Measurements from ENCODE around the gene HOMER3.
"Not testable (repeated sequence)": the region's sequence is repeated elsewhere in the genome, so short reads cannot be mapped to it uniquely, and the experiment has no call there.

The HOMER3 gene

GRCh38 chr19:18919086-18919899 is 21.7 kb downstream of the HOMER3 start, which contains the start of the genes COPE and DDX49:
TSS of gene COPE (minus strand) at chr19:18919387. CDS start at chr19:18919348, 39 bp downstream.
TSS of gene DDX49 (plus strand) at chr19:18919715. CDS start at chr19:18919742, 27 bp downstream.
- FAIRE-seq: peak; percentile 99
- peak; percentile 97 for DNase-seq (ENCODE audit: insufficient read length)
- peak; percentile 91 for TF ChIP-seq POLR2AphosphoS5 (IDR thresholded peaks at IDR 0.05; ENCODE audit: low read depth, low read length)
- TF ChIP-seq TAF1 (IDR thresholded peaks at IDR 0.05; ENCODE audit: borderline replicate concordance, low read depth, low read length): peak; percentile 94
- TF ChIP-seq POLR2A (IDR thresholded peaks at IDR 0.05; ENCODE audit: low read depth, low read length): peak; percentile 87

DNA sequence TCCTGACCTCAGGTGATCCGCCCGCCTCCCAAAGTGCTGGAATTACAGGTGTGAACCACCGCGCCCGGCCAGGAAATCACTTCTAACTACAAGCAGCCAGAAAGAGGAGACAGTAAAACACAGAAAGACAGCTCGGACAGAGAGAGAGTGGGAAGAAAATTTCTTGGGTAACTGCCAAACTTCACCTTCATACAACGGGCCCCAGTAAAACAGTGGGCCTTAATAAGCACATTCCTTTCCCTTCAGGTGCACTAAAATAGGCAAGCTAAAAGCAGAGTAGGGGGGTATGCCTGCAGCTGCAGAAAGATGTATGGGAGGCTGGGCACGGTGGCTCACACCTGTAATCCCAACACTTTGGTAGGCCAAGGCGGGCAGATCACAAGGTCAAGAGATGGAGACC is 23.4 kb downstream of the HOMER3 start:
- not testable (repeated sequence) for FAIRE-seq; DNase-seq (ENCODE audit: insufficient read length)

- FAIRE-seq: no peak
- no peak for DNase-seq (ENCODE audit: insufficient read length)
- TF ChIP-seq TAF1 (IDR thresholded peaks at IDR 0.05; ENCODE audit: borderline replicate concordance, low read depth, low read length) (no peak), POLR2AphosphoS5 (IDR thresholded peaks at IDR 0.05; ENCODE audit: low read depth, low read length) (no peak), POLR2A (IDR thresholded peaks at IDR 0.05; ENCODE audit: low read depth, low read length) (no peak)
Measured at GRCh38 chr19:18915639-18916038, 25.4 kb downstream of the HOMER3 start.

DNA sequence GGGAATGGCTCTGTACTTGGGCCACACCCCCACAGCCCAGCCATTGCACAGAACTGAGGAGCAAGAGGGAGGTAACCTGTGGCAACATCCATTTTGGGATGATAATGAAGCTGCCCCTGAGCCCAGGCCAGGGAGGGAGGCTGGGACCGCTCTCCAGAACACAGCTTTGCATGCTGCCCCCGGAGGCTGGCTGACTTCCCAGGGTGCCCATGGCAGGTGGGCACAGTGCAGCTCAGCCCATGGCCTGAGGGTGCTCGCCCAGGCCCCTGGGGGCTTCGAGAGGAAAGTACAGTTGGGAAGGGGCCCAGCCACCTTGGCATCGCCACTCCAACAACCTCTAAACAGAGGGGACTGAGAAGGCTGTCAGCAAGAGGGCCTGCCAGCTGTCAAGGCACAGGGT is 27.6 kb downstream of the HOMER3 start:
- TF ChIP-seq POLR2AphosphoS5 (IDR thresholded peaks at IDR 0.05; ENCODE audit: low read depth, low read length): no peak
- TF ChIP-seq TAF1 (IDR thresholded peaks at IDR 0.05; ENCODE audit: borderline replicate concordance, low read depth, low read length): no peak
- FAIRE-seq: no peak
- DNase-seq (ENCODE audit: insufficient read length): no peak

DNA sequence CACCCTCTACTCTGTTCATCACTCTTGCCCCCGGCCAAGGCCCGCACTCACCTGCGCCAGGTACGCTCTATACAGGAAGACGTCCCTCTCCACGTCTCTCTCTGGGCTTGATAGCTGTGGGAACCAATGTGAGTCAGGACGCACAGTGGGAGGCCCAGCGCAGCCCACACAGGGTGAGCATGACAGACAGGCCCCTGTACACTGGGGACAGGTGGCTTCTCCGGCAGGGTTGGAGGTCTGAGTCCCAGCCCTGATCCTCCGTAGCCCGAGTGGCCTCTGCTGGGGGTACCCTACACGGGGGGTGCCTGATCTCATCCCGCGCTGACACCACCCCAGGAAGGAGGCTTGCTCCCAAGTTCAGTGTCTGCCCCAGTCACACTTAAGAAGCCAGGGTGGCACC is 28.1 kb downstream of the HOMER3 start:
- no peak for FAIRE-seq

DNA sequence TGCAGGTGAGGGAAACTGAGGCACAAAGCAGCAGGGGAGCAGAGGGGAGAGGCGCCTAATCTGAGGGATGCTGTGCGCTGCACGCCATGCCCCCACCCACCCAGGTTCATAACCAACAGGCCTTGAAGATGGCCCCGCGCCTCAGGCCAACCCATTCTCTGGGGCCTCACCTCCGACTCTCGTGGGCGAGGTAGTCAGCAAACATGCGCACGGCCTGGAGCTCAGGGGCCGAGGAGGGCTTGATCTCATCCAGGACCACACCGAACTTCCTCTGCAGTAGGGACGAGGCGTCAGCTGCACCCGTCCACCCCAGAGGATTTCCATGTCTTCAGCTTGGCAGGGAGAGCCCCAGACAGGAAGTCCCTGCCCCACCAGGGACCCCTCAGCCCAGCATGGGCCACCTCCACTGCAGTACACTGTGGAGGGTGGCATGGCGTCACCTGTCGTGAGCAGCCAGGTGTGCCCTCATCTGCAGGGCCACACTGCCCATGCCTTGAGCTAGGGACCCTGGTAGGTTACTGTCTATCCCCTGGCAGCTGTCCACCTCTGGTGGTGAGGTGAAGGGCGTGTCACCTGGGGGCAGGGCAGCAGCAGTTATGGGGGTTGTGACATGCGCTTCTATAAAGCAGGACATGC is 30.1 kb downstream of the HOMER3 start:
- no peak for TF ChIP-seq POLR2A (IDR thresholded peaks at IDR 0.05; ENCODE audit: low read depth, low read length)
- TF ChIP-seq TAF1 (IDR thresholded peaks at IDR 0.05; ENCODE audit: borderline replicate concordance, low read depth, low read length): no peak
- FAIRE-seq (no peak), DNase-seq (ENCODE audit: insufficient read length) (no peak)

More for the DNA sequence above, 28.1 kb downstream of the HOMER3 start:
- no peak for DNase-seq (ENCODE audit: insufficient read length)
- TF ChIP-seq TAF1 (IDR thresholded peaks at IDR 0.05; ENCODE audit: borderline replicate concordance, low read depth, low read length) (no peak), POLR2AphosphoS5 (IDR thresholded peaks at IDR 0.05; ENCODE audit: low read depth, low read length) (no peak), POLR2A (IDR thresholded peaks at IDR 0.05; ENCODE audit: low read depth, low read length) (no peak)

DNA sequence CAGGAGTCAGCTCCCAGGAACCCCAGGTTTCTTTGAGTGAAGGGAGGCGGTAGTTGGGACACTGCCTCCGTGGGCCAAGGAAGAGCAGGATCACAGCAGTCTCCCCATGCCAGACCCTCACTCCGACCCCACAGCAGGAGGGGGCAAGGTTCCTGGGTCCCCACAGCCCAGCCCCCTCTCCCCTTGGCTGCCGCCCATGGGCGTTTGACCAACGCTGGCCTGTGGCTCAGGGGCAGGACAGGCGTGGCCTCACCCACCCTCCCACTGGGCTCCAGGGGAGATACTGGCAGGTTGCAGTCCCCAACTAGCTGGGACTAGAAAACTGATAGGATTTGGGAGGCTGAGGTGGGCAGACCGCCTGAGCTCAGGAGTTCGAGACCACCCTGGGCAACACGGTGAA is 31.0 kb downstream of the HOMER3 start:
- TF ChIP-seq POLR2A (IDR thresholded peaks at IDR 0.05; ENCODE audit: low read depth, low read length) (no peak), POLR2AphosphoS5 (IDR thresholded peaks at IDR 0.05; ENCODE audit: low read depth, low read length) (no peak), TAF1 (IDR thresholded peaks at IDR 0.05; ENCODE audit: borderline replicate concordance, low read depth, low read length) (no peak)
- FAIRE-seq (no peak), DNase-seq (ENCODE audit: insufficient read length) (no peak)

GRCh38 chr19:18908917-18909619 is 31.9 kb downstream of the HOMER3 start:
- DNase-seq (ENCODE audit: insufficient read length): no peak
- FAIRE-seq: no peak
- TF ChIP-seq TAF1 (IDR thresholded peaks at IDR 0.05; ENCODE audit: borderline replicate concordance, low read depth, low read length): no peak
- TF ChIP-seq POLR2AphosphoS5 (IDR thresholded peaks at IDR 0.05; ENCODE audit: low read depth, low read length): no peak; the same call in 1 of the 2 replicates
- no peak for TF ChIP-seq POLR2A (IDR thresholded peaks at IDR 0.05; ENCODE audit: low read depth, low read length)

DNA sequence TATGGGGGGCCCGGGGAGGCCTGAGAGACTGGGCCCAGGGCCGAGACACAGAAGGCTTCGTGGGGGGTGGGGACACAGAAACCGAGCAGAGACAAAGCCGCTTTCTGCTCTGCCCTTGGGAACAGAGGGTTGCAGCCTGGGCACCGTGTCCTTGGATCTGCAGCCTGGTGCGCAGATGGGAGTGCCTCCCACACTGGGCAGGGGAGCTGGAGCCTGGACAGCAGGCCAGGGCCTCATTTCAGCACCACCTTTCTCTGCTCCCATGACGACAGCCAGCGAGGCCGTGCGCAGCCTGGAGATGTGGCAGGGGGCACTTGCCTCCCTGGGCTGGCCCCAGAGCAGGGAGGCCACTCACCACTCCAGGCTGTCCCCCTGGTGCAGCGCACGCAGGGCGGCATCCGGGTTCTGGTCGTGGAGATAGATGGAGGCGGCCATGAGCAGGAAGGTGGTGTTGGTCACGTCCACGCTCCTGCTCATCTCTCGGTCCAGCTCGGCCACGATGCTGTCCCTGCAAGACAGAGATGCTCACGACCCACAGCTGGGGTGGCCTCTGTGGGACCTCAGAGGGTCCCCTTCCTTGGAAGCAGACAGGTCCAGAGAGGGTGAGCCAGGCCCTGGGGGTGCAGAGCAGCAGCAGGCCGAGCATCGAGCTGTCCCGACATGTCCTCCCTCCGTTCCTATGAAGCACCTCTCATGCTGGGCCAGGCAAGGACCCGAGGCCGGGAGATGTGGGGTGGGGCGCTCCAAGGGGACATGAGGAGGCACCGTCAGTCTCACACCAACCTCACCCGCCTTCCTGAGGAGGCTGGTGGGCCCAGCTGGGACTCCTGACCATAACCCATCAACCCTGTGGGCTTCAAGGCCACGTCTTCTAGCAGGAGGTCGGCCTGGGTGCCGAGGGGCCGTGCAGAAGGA is 34.2 kb downstream of the HOMER3 start:
- TF ChIP-seq POLR2AphosphoS5 (IDR thresholded peaks at IDR 0.05; ENCODE audit: low read depth, low read length): peak; percentile 20
- TF ChIP-seq POLR2A (IDR thresholded peaks at IDR 0.05; ENCODE audit: low read depth, low read length): no peak
- FAIRE-seq: no peak
- DNase-seq (ENCODE audit: insufficient read length): no peak

GRCh38 chr19:18905513-18906236 is 35.3 kb downstream of the HOMER3 start:
- DNase-seq (ENCODE audit: insufficient read length): no peak
- TF ChIP-seq POLR2AphosphoS5 (IDR thresholded peaks at IDR 0.05; ENCODE audit: low read depth, low read length) (peak; percentile 66; the same call in 1 of the 2 replicates), TAF1 (IDR thresholded peaks at IDR 0.05; ENCODE audit: borderline replicate concordance, low read depth, low read length) (no peak)
- no peak for FAIRE-seq
